HepG2 (cell line): ENCODE measurements around the gene NDC80. TPM values are rescaled to one million over a fixed set of nuclear protein-coding genes. Genes with fewer than 3 reads are reported as not detected.

Experiments
- ATAD3A ChIP-seq: sonication (generic); formaldehyde crosslinking; IDR thresholded peaks from 2 replicates; pipeline ENCODE4 v1.4.0; 2020; ENCODE audit warnings: missing genetic modification reagents
- BRF2 ChIP-seq: sonication (generic); formaldehyde crosslinking; IDR thresholded peaks from 2 replicates; pipeline ENCODE4 v1.8.1; 2022; ENCODE audit warnings: mild to moderate bottlenecking, missing genetic modification reagents
- CREM ChIP-seq, 2 experiments: sonication (generic) in 1 of 2; formaldehyde crosslinking in 1 of 2; IDR thresholded peaks; 2 replicates each; pipeline versions ENCODE4 v1.4.0 to v1.6.1; 2016 to 2020; ENCODE audit warnings: antibody characterized with exemption in 1 of 2, mild to moderate bottlenecking in 1 of 2, missing genetic modification reagents in 1 of 2
- GABPB1 ChIP-seq: IDR thresholded peaks from 2 replicates; pipeline ENCODE4 v1.6.1; 2016; ENCODE audit warnings: mild to moderate bottlenecking, missing genetic modification reagents, moderate library complexity, missing compliant biosample characterization
- KDM4B ChIP-seq: sonication (generic); formaldehyde crosslinking; IDR thresholded peaks from 2 replicates; pipeline ENCODE4 v1.4.0; 2020; ENCODE audit warnings: missing genetic modification reagents
- KLF11 ChIP-seq: IDR thresholded peaks from 2 replicates; pipeline ENCODE4 v1.6.1; 2016; ENCODE audit warnings: missing compliant biosample characterization
- PHF8 ChIP-seq: sonication (generic); formaldehyde crosslinking; IDR thresholded peaks from 2 replicates; pipeline ENCODE4 v1.5.0; 2020; ENCODE audit warnings: missing genetic modification reagents
- PPARG ChIP-seq: conservative IDR thresholded peaks from 2 replicates; pipeline ENCODE4 v1.6.1; 2016; ENCODE audit warnings: missing biosample characterization, missing genetic modification reagents
- PRMT3 ChIP-seq: sonication (generic); formaldehyde crosslinking; IDR thresholded peaks from 2 replicates; pipeline ENCODE4 v1.8.1; 2022; ENCODE audit warnings: low read depth, mild to moderate bottlenecking, moderate library complexity, missing genetic modification reagents, borderline replicate concordance
- RBFOX2 ChIP-seq: fragments of 200-400 bp; formaldehyde crosslinking; IDR thresholded peaks from 2 replicates; pipeline ENCODE4 v1.6.1; 2017; ENCODE audit warnings: low read depth, mild to moderate bottlenecking, low read length
- RBM22 ChIP-seq: fragments of 200-400 bp; formaldehyde crosslinking; optimal IDR thresholded peaks from 2 replicates; pipeline ENCODE3; 2017; ENCODE audit warnings: mild to moderate bottlenecking, low read length, moderate library complexity
- RNF2 ChIP-seq: fragments of 450-650 bp; conservative IDR thresholded peaks from 2 replicates; pipeline ENCODE4 v1.6.1; 2016; ENCODE audit warnings: low read depth
- RXRA ChIP-seq: sonication (generic); formaldehyde crosslinking; IDR thresholded peaks from 2 replicates; pipeline ENCODE4 v1.5.1; 2020; ENCODE audit warnings: missing genetic modification reagents
- TFE3 ChIP-seq: IDR thresholded peaks from 2 replicates; pipeline ENCODE4 v1.6.1; 2016
- XRCC5 ChIP-seq: fragments of 200-400 bp; formaldehyde crosslinking; optimal IDR thresholded peaks from 2 replicates; pipeline ENCODE3; 2017; ENCODE audit warnings: mild to moderate bottlenecking, low read length
- ZBTB3 ChIP-seq: sonication (generic); formaldehyde crosslinking; IDR thresholded peaks from 2 replicates; pipeline ENCODE4 v1.4.0; 2020; ENCODE audit warnings: low read depth, mild to moderate bottlenecking, moderate library complexity, missing genetic modification reagents, borderline replicate concordance
- ZBTB4 ChIP-seq: sonication (generic); formaldehyde crosslinking; IDR thresholded peaks from 2 replicates; pipeline ENCODE4 v1.4.0; 2020; ENCODE audit warnings: missing genetic modification reagents, mild to moderate bottlenecking, borderline replicate concordance
- ZNF138 ChIP-seq: sonication (generic); formaldehyde crosslinking; IDR thresholded peaks from 2 replicates; pipeline ENCODE4 v1.5.0; 2020; ENCODE audit warnings: mild to moderate bottlenecking, low read depth, missing genetic modification reagents
- ZNF207 ChIP-seq: fragments of 450-650 bp; IDR thresholded peaks from 2 replicates; pipeline ENCODE4 v1.6.1; 2016; ENCODE audit warnings: antibody characterized with exemption, borderline replicate concordance
- ZNF501 ChIP-seq: sonication (generic); formaldehyde crosslinking; IDR thresholded peaks from 2 replicates; pipeline ENCODE4 v1.5.1; 2020; ENCODE audit warnings: mild to moderate bottlenecking, moderate library complexity, missing genetic modification reagents
- ZNF567 ChIP-seq: sonication (generic); formaldehyde crosslinking; IDR thresholded peaks from 2 replicates; pipeline ENCODE4 v1.8.1; 2023; ENCODE audit warnings: mild to moderate bottlenecking, missing genetic modification reagents, borderline replicate concordance
- ZNF598 ChIP-seq: sonication (generic); formaldehyde crosslinking; IDR thresholded peaks from 2 replicates; pipeline ENCODE4 v1.5.1; 2020; ENCODE audit warnings: mild to moderate bottlenecking, missing genetic modification reagents, borderline replicate concordance
- ZNF672 ChIP-seq: sonication (generic); formaldehyde crosslinking; IDR thresholded peaks from 2 replicates; pipeline ENCODE4 v1.8.1; 2022; ENCODE audit warnings: missing genetic modification reagents
- polyA plus RNA-seq, 8 experiments: library from polyadenylated mRNA; depleted of rRNA in 3 of 8; stranded (reverse) in 7 of 8; unstranded in 1 of 8; fragments of >200 nt; fragmentation: Illumina TruSeq in 4 of 8; extraction: Trizol in 4 of 8; gene quantifications; 2 replicates each; pipeline versions ENCODE4 v1.2.1 to v1.2.3, GENCODE V29; 2011 to 2016; ENCODE audit warnings: low read depth in 4 of 8, missing spikeins in 1 of 8, mixed read lengths in 1 of 8; ENCODE audit not compliant: insufficient read depth in 1 of 8
- total RNA-seq, 5 experiments: library from RNA; depleted of rRNA; stranded (reverse); fragments of >200 nt; fragmentation: Illumina TruSeq; extraction: Trizol; gene quantifications; 2 replicates each; pipeline ENCODE4 v1.2.3, GENCODE V29; 2016; ENCODE audit warnings: low read depth in 1 of 5

NDC80 gene
- total and polyA plus RNA-seq, 2 of the 13 experiments (the other 11 are each of a cell fraction or from before 2014, with no cell fraction given): 9.6 to 33.0 TPM

GRCh38 chr18:2655178-2655953 lies 84.0 kb downstream of the NDC80 start, which contains the start of gene SMCHD1 (continued):
- TF ChIP-seq ZBTB3 (CRISPR knock-in tag) (no peak), BRF2 (CRISPR knock-in tag) (no peak), ZNF567 (no peak; the same call in 1 of the 2 replicates), XRCC5 (peak; percentile 28), ATAD3A (CRISPR knock-in tag) (0 out of 2 replicates have a peak, but pooled peaks have one; percentile 63), ZNF207 (no peak), PHF8 (CRISPR knock-in tag) (peak; percentile 91), PPARG (CRISPR knock-in tag) (no peak; the same call in 1 of the 2 replicates), CREM (IDR thresholded peaks at IDR 0.05) (no peak), CREM (CRISPR knock-in tag; IDR thresholded peaks at IDR 0.05) (peak; percentile 61), RNF2 (peak; percentile 87), ZNF501 (CRISPR knock-in tag) (peak; percentile 91), KLF11 (CRISPR knock-in tag) (no peak), TFE3 (CRISPR knock-in tag) (no peak; the same call in 1 of the 2 replicates), ZNF672 (CRISPR knock-in tag) (0 out of 2 replicates have a peak, but pooled peaks have one; percentile 18), RXRA (CRISPR knock-in tag) (no peak; the same call in 1 of the 2 replicates), PRMT3 (CRISPR knock-in tag) (peak; percentile 93), ZBTB4 (CRISPR knock-in tag) (no peak; the same call in 1 of the 2 replicates), ZNF598 (CRISPR knock-in tag) (no peak; the same call in 1 of the 2 replicates), ZNF138 (CRISPR knock-in tag) (peak; percentile 65; the same call in 1 of the 2 replicates), RBM22 (no peak), RBFOX2 (peak; percentile 94), KDM4B (CRISPR knock-in tag) (peak; percentile 42; the same call in 1 of the 2 replicates), GABPB1 (peak; percentile 89)
